Activated CD8-positive, alpha-beta memory T cell treated with anti-CD3 and anti-CD28 coated beads for 36 hours (primary cell): ENCODE results near the gene NAGK. TPM values are rescaled to one million over a fixed set of nuclear protein-coding genes. Genes with fewer than 3 reads are reported as not detected.
"Not testable (repeated sequence)": the region's sequence is repeated elsewhere in the genome, so short reads cannot be mapped to it uniquely, and the experiment has no call there.

Experiments
- CTCF ChIA-PET: fragments of 350-600 bp; sonication (Branson Sonifier 250); formaldehyde crosslinking; loops from one replicate; lab custom pipeline; 2021; ENCODE audit warnings: antibody characterized with exemption; lab: Charles Lee
- POLR2A ChIA-PET: fragments of 350-600 bp; sonication (Branson Sonifier 250); formaldehyde crosslinking; loops from one replicate; lab custom pipeline; 2021; ENCODE audit warnings: antibody characterized with exemption; lab: Charles Lee
- total RNA-seq, 2 experiments: library from RNA; stranded (reverse); gene quantifications; one replicate each; pipeline ENCODE4 v1.2.3, GENCODE V29; 2021

NAGK gene
- total RNA-seq, 2 experiments from 2014 or later: 58.9 to 67.9 TPM

- ChIA-PET POLR2A (interaction anchor here (2.1 kb wide), 1 partner anchor 63 kb away, joined by 12 read pairs; the partner anchor contains the start of genes MCEE and MPHOSPH10), CTCF (no interaction called here)
Observed at GRCh38 chr2:71066856-71067255, 1.6 kb upstream of the NAGK start.

- ChIA-PET CTCF (interaction anchor here (1.3 kb wide), 1 partner anchor 63 kb away, joined by 6 read pairs; the partner anchor contains the start of genes MCEE and MPHOSPH10), POLR2A (interaction anchor here (2.1 kb wide), 1 partner anchor 62 kb away, joined by 12 read pairs; the partner anchor contains the start of genes MCEE and MPHOSPH10)
Observed at GRCh38 chr2:71067567-71068217, 756 bp upstream of the NAGK start.

DNA sequence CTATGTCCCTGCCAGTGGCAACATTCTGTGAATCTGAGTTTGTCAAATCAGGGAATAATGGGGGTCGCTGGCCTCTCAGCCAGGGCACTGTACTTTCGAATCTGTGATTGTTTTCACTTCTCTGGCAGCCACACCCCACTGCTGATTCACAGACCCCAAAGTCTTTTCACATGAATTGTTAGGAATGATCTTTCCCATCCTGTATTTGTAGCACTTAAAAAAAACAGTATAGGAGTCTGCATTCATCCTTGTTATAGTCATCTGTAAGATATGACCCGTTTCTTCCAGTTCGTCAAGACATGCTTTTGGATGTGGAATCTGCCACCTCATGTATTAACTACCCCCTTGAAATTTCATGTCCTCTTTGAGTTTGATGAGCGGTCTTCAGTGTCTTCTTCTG is 928 bp downstream of the NAGK start:
- POLR2A ChIA-PET: interaction anchor here (2.1 kb wide), 1 partner anchor 61 kb away, joined by 12 read pairs; the partner anchor contains the start of genes MCEE and MPHOSPH10
- CTCF ChIA-PET: interaction anchor here (1.3 kb wide), 1 partner anchor 61 kb away, joined by 6 read pairs; the partner anchor contains the start of genes MCEE and MPHOSPH10

DNA sequence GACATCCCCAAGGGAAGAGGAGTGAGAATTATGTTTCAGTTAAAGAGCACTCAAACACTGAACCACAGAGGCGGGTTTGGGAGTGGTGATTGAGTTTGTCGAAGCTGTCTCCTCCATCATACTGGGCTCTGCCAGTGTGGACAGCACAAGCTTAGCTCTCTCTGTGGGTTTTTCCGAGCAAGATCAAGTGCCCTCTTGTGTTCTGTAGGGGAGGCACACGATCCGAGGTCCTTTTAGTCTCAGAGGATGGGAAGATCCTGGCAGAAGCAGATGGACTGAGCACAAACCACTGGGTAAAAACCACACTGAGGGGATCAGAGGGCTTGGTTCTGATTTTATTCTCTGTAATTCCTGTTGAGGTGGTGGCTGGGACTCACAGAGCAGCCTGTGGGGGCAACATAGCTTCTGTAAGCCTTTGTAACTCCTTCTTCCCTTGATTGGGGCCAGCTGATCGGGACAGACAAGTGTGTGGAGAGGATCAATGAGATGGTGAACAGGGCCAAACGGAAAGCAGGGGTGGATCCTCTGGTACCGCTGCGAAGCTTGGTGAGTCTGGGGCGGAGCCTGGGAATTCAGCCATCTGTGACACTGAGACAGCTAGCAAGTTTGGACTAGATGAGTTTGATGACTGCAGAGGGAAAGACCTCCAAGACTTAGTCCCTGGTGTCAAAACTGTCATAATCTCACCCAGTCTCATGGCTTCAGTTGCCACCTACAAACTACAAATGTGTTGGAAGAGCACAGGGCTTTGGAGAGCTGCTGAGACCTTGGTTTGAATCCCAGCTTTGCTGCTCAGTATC is 2.0 kb downstream of the NAGK start:
- POLR2A ChIA-PET: no interaction called here
- CTCF ChIA-PET: interaction anchor here (0.6 to 2.2 kb wide), 3 partner anchors 31 to 348 kb away, joined by 3 to 11 read pairs (median 5); no protein-coding TSS in a partner anchor

DNA sequence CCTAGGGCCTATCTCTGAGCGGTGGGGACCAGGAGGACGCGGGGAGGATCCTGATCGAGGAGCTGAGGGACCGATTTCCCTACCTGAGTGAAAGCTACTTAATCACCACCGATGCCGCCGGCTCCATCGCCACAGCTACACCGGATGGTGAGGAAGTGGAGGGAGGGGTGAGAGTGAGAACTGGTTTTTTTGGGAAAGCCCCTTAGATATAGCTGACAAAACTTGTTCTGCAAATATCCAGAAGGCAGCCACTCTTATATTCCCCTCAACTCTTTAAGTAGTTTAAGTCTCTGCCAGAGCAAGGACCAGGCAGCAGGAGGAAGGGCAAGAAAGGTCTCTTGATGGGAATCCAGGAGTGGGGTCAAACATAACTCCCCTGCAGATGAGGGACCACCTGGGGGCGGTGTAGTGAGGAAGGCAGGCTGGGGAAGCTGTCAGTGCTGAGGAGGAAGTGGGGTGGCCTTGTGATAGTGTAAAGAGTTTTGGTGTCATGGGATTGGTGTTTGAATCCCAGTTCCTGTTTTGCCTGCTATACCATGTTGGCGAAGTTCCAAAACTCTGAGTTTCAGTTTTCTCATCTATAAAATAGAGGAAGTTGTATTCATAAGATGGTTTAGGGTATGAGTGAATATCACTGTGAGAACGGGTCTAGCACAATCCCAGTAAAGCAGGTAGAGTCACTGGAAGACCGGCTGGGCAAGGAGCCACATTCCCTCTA is 3.4 kb downstream of the NAGK start:
- CTCF ChIA-PET: interaction anchor here (0.5 to 2.2 kb wide), 5 partner anchors 11 to 259 kb away, joined by 3 to 11 read pairs (median 5); partner anchors contain the start of gene ZNF638
- POLR2A ChIA-PET: no interaction called here

DNA sequence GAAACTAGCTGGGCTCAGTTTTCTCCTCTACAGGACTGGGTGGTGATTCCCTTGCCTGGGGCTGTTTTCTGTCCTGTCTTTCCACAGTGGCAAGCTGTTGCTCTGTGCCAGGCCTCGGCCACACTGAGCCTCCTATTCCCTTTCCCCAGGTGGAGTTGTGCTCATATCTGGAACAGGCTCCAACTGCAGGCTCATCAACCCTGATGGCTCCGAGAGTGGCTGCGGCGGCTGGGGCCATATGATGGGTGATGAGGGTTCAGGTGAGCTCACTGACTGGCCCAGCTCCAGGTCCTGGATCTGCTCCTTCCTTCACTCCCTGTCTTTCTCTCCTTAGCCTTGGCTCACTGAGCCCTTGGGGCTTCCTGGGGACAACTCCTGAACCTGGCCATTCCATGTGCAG is 4.0 kb downstream of the NAGK start:
- CTCF ChIA-PET: interaction anchor here (2.2 kb wide), 1 partner anchor 29 kb away, joined by 11 read pairs; no protein-coding TSS in a partner anchor
- POLR2A ChIA-PET: no interaction called here

DNA sequence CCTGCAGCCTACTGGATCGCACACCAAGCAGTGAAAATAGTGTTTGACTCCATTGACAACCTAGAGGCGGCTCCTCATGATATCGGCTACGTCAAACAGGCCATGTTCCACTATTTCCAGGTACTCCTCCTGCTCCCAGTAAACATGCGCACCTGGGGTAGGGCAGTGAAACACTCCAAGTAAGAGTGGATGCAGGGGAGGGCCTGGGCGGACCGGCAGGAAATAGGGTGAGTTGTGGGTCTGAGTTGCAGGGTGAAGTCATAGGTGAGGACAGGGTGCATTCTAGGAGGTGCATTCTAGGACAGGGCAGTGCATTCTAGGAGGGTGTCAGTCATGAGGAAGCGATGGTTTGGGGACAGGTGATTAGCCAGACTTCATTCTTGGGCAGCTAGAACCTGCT is 5.0 kb downstream of the NAGK start:
- ChIA-PET POLR2A (no interaction called here), CTCF (no interaction called here)

DNA sequence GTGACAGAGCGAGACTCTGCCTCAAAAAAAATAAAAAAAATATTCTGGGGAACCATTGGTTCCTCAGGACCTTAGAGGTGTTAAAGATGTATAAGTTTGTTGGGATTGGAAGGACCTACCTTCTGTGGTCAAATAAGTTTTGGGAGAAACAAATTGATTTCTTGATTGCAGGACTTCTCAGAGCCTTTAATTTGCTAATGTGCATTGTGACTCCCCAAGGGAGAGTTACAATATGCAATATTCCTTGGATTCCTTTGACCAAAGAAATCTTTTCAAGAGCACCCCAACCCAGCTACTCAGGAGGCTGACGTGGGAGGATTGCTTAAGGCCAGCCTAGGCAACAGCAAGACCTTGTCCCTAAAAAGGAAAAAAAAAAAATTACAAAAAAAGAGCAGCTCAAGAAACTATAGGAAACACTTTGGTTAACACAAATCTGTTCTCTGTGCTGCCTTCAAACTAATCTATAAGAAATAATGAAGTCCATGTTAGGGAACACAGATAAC is 6.5 kb downstream of the NAGK start:
- CTCF ChIA-PET: no interaction called here
- POLR2A ChIA-PET: no interaction called here

- ChIA-PET POLR2A (no interaction called here), CTCF (no interaction called here)
Observed at GRCh38 chr2:71078624-71079023, 10.2 kb downstream of the NAGK start.

GRCh38 chr2:71082402-71083252 is 14.2 kb downstream of the NAGK start:
- POLR2A ChIA-PET: no interaction called here
- CTCF ChIA-PET: interaction anchor here (0.7 kb wide), 1 partner anchor 11 kb away, joined by 3 read pairs; no protein-coding TSS in a partner anchor

- CTCF ChIA-PET: interaction anchor here (0.7 kb wide), 1 partner anchor 12 kb away, joined by 3 read pairs; no protein-coding TSS in a partner anchor
- POLR2A ChIA-PET: not testable (repeated sequence)
Observed at GRCh38 chr2:71083297-71083696, 14.8 kb downstream of the NAGK start.

- POLR2A ChIA-PET, CTCF ChIA-PET: not testable (repeated sequence)
Observed at GRCh38 chr2:71083752-71084312, 15.4 kb downstream of the NAGK start.

GRCh38 chr2:71085325-71086003 is 17.0 kb downstream of the NAGK start:
- CTCF ChIA-PET, POLR2A ChIA-PET: not testable (repeated sequence)

GRCh38 chr2:71089475-71089874 is 21.0 kb downstream of the NAGK start:
- CTCF ChIA-PET, POLR2A ChIA-PET: not testable (repeated sequence)

- CTCF ChIA-PET, POLR2A ChIA-PET: not testable (repeated sequence)
Observed at GRCh38 chr2:71091808-71092207, 23.4 kb downstream of the NAGK start.

- CTCF ChIA-PET, POLR2A ChIA-PET: not testable (repeated sequence)
Observed at GRCh38 chr2:71092491-71093260, 24.2 kb downstream of the NAGK start.
